Kidney (tissue), 14 donors: ENCODE measurements around the gene PTTG2. TPM values are rescaled to one million over a fixed set of nuclear protein-coding genes. Genes with fewer than 3 reads are reported as not detected.

Experiments used
- DNase-seq, 5 donors: peaks; one replicate each; pipeline ENCODE4 v3.0.0-alpha.2; 2013 to 2020
- FAIRE-seq: peaks from 2 replicates; lab custom pipeline; 2012; peaks lifted over from hg19 to GRCh38; lab: Jason Lieb, UNC
- H3K27ac ChIP-seq, 2 donors: one replicate each; pipeline ENCODE4 v1.7.0; 2013; ENCODE audit warnings: low read depth in 2 of 2, low read length in 2 of 2, inconsistent platforms in 1 of 2
- H3K27me3 ChIP-seq: one replicate; pipeline ENCODE4 v1.7.1; 2013; ENCODE audit warnings: low read length, inconsistent platforms; ENCODE audit not compliant: control insufficient read depth, insufficient read depth
- H3K36me3 ChIP-seq, 3 donors: one replicate each; pipeline versions ENCODE4 v1.7.0 to v1.7.1; 2013; ENCODE audit warnings: low read length in 3 of 3, control low read depth in 1 of 3, inconsistent platforms in 1 of 3; ENCODE audit not compliant: insufficient read depth in 3 of 3, control insufficient read depth in 2 of 3
- H3K4me1 ChIP-seq, 3 donors: one replicate each; pipeline versions ENCODE4 v1.7.0 to v1.7.1; 2013; ENCODE audit warnings: low read length in 3 of 3, inconsistent platforms in 1 of 3, low read depth in 1 of 3; ENCODE audit not compliant: control insufficient read depth in 2 of 3, insufficient read depth in 2 of 3
- H3K4me3 ChIP-seq, 3 donors: one replicate each; pipeline versions ENCODE4 v1.7.0 to v1.8.1; 2013; ENCODE audit warnings: low read length in 3 of 3, control low read depth in 1 of 3, inconsistent platforms in 1 of 3
- H3K9ac ChIP-seq, 3 donors: one replicate each; pipeline versions ENCODE4 v1.7.0 to v1.7.1; 2013; ENCODE audit warnings: low read length in 3 of 3, control low read depth in 1 of 3, inconsistent platforms in 1 of 3
- H3K9me3 ChIP-seq, 3 donors: one replicate each; pipeline versions ENCODE4 v1.7.0 to v1.7.1; 2013; ENCODE audit warnings: low read length in 3 of 3, control low read depth in 1 of 3, inconsistent platforms in 1 of 3; ENCODE audit not compliant: control insufficient read depth in 2 of 3, insufficient read depth in 1 of 3
- CTCF ChIP-seq: IDR thresholded peaks from 3 replicates; pipeline ENCODE4 v1.5.1; 2012; ENCODE audit warnings: mild to moderate bottlenecking, moderate library complexity, borderline replicate concordance; ENCODE audit not compliant: insufficient read depth; ENCODE audit errors: extremely low read depth
- intact Hi-C: fragments of 100-400 bp; cut with DNase I; formaldehyde crosslinking; loops from one replicate; pipeline ENCODE4 v1.11.1; 2022
- polyA plus RNA-seq: library from polyadenylated mRNA; stranded (reverse); fragments of 350-450 nt; fragmentation: Illumina TruSeq; extraction: RNeasy Lipid Tissue Mini Kit (QIAGEN cat#74804); gene quantifications from one replicate; pipeline ENCODE4 v1.2.3, GENCODE V29; 2014; ENCODE audit warnings: low read depth, low replicate concordance; ENCODE audit not compliant: insufficient read depth
- total RNA-seq: library from RNA; stranded (reverse); fragmentation: NEBNext Ultra II Directional; extraction: Animal tissue kit (Norgen Biotek cat#: 25700); gene quantifications from one replicate; pipeline ENCODE4 v1.2.1, GENCODE V29; 2021
- donor health status: control.
- donor health status: control.
- donor health status: control.
- donor health status: control.
- donor health status: control.
- donor health status: DM: yes; HTN: yes; CAD: no.
- donor health status: Normal renal cell carcinoma (clear cell type).

The PTTG2 gene
- total and polyA plus RNA-seq, 2 donors from 2014 or later = 1.0 TPM; not detected in 1

- no peak for FAIRE-seq
- intact Hi-C loops = no loop called here
Observed at GRCh38 chr4:37964734-37965457, 4.7 kb downstream of the PTTG2 start.

GRCh38 chr4:37966044-37966443 lies 5.8 kb downstream of the PTTG2 start:
- DNase-seq (no peak), FAIRE-seq (no peak)
- peaks cover 0 to 8% (median 2%) of the 10 kb centered on the region in 3 donors for H3K4me1 ChIP-seq
- H3K4me3 ChIP-seq = no peak overlapping the region
- no peaks in the 10 kb centered on the region for H3K36me3 ChIP-seq
- H3K27ac ChIP-seq = no peak overlapping the region
- no peaks in the 10 kb centered on the region for H3K27me3 ChIP-seq
- H3K9me3 ChIP-seq = no peaks in the 10 kb centered on the region
- TF ChIP-seq CTCF = no peak
- intact Hi-C loops = no loop called here
- H3K9ac ChIP-seq = no peak overlapping the region

More at GRCh38 chr4:37964734-37965457, 4.7 kb downstream of the PTTG2 start:
- Histone ChIP-seq H3K9me3 (no peaks in the 10 kb centered on the region), H3K27me3 (no peaks in the 10 kb centered on the region), H3K4me3 (no peak overlapping the region), H3K27ac (no peak overlapping the region), H3K36me3 (no peaks in the 10 kb centered on the region), H3K9ac (no peak overlapping the region), H3K4me1 (no peaks in the 10 kb centered on the region)
- no peak for TF ChIP-seq CTCF
- DNase-seq = no peak

GRCh38 chr4:37967736-37968135 lies 7.5 kb downstream of the PTTG2 start:
- Histone ChIP-seq H3K9ac (no peak overlapping the region), H3K4me3 (no peak overlapping the region), H3K36me3 (no peaks in the 10 kb centered on the region), H3K27me3 (no peaks in the 10 kb centered on the region), H3K4me1 (peaks cover 0 to 8% (median 2%) of the 10 kb centered on the region in 3 donors), H3K9me3 (no peaks in the 10 kb centered on the region), H3K27ac (peak overlapping the region in 1 of 2 donors; percentile 52)
- FAIRE-seq = peak; percentile 47
- DNase-seq = peak in 1 of 5 donors; percentile 61
- intact Hi-C loops = no loop called here
- no peak for TF ChIP-seq CTCF
